Measurements from ENCODE around the gene MYO5B. TPM values are rescaled to one million over a fixed set of nuclear protein-coding genes. Genes with fewer than 3 reads are reported as not detected.

Gene MYO5B
- total and polyA plus RNA-seq, 10 of the 15 experiments (the other 5 are each of a cell fraction or from before 2014, with no cell fraction given): 2.5 to 4.5 (median 3.3) TPM

- DNase-seq (ENCODE audit: low read depth, low spot score) (no peak), ATAC-seq (no peak), FAIRE-seq (no peak)
- H3K9ac ChIP-seq (ENCODE audit: control insufficient read depth, insufficient read depth, low read length): no peak overlapping the region
- H3K79me2 ChIP-seq (ENCODE audit: control insufficient read depth, insufficient read depth, low read length): no peaks in the 10 kb centered on the region
- SMC1A ChIA-PET (ENCODE audit: uncharacterized antibody, unreplicated experiment): interaction anchor here (0.9 to 2.4 kb wide), 4 partner anchors 9 to 302 kb away, joined by 3 to 8 read pairs (median 4); no protein-coding TSS in a partner anchor
- POLR2A ChIA-PET: no interaction called here
- no peak overlapping the region for H3K27ac ChIP-seq (ENCODE audit: control insufficient read depth, insufficient read depth)
- no peak overlapping the region for H3K4me2 ChIP-seq (ENCODE audit: control insufficient read depth, insufficient read depth)
- H4K20me1 ChIP-seq (ENCODE audit: control insufficient read depth, insufficient read depth): no peaks in the 10 kb centered on the region
- RAD21 ChIA-PET (ENCODE audit: unreplicated experiment): interaction anchor here (0.7 to 1.7 kb wide), 2 partner anchors 43 to 147 kb away, joined by 3 to 5 read pairs; no protein-coding TSS in a partner anchor
- no peaks in the 10 kb centered on the region for H3K9me3 ChIP-seq (replicated peaks; ENCODE audit: control insufficient read depth, insufficient read depth, low read length)
- in situ Hi-C loops (cut with MboI): no loop called here
- intact Hi-C loops (cut with micrococcal nuclease; ENCODE audit: unreplicated experiment): no loop called here
- WGBS (ENCODE audit: insufficient coverage, insufficient replicate concordance, low lambda C conversion rate, missing lambda C conversion rate): 42% methylated on average over 4 of the region's 4 CpGs
- BruUV-seq (replicated peaks): no TSS peak
- H3K4me1 ChIP-seq (ENCODE audit: control insufficient read depth, insufficient read depth, low read length): no peaks in the 10 kb centered on the region
- no peaks in the 10 kb centered on the region for H3K36me3 ChIP-seq (ENCODE audit: control insufficient read depth in 2 of 2, insufficient read depth in 2 of 2, low read length in 1 of 2)
- no peak overlapping the region for H2AFZ ChIP-seq (ENCODE audit: control insufficient read depth, low read depth, low read length)
- CTCF ChIA-PET: interaction anchor here (0.6 to 1.5 kb wide), 5 partner anchors 9 to 139 kb away, joined by 3 to 5 read pairs (median 4); no protein-coding TSS in a partner anchor
- H3K4me3 ChIP-seq: no peak overlapping the region
- H3K27me3 ChIP-seq (replicated peaks in 1 of 2; ENCODE audit: control insufficient read depth in 2 of 2, insufficient read depth in 2 of 2, low read length in 1 of 2): no peaks in the 10 kb centered on the region; a peak in 1 of 4 replicates
- no peak for TF ChIP-seq ZBTB4 (CRISPR knock-in tag; IDR thresholded peaks at IDR 0.05)
- no peak for TF ChIP-seq ZZZ3 (IDR thresholded peaks at IDR 0.05; ENCODE audit: control insufficient read depth, insufficient read length, low read depth)
- no peak for TF ChIP-seq BCL3 (IDR thresholded peaks at IDR 0.05; ENCODE audit: borderline replicate concordance, insufficient read depth, low read depth, low read length, poor library complexity, severe bottlenecking)
- TF ChIP-seq YBX1 (IDR thresholded peaks at IDR 0.05): no peak
- no peak for TF ChIP-seq NBN (IDR thresholded peaks at IDR 0.05)
- TF ChIP-seq RELB (IDR thresholded peaks at IDR 0.05; ENCODE audit: low read depth): no peak
- no peak for TF ChIP-seq SUPT20H (IDR thresholded peaks at IDR 0.05; ENCODE audit: borderline replicate concordance, control insufficient read depth, low read depth, low read length)
- no peak for TF ChIP-seq MYC (IDR thresholded peaks at IDR 0.05; ENCODE audit: insufficient read depth, insufficient read length, insufficient replicate concordance, low read length, severe bottlenecking)
- no peak for TF ChIP-seq PKNOX1 (IDR thresholded peaks at IDR 0.05)
- no peak for TF ChIP-seq NKRF (conservative IDR thresholded peaks at IDR 0.05)
- TF ChIP-seq SUZ12 (IDR thresholded peaks at IDR 0.05; ENCODE audit: unreplicated experiment): no peak
These were observed 139.5 kb downstream of the MYO5B start for GRCh38 chr18:50055488-50055887.
